Epithelial cell of proximal tubule (primary cell): ENCODE data around the gene LRMDA. TPM values are rescaled to one million over a fixed set of nuclear protein-coding genes. Genes with fewer than 3 reads are reported as not detected.

ENCODE experiments used
- DNase-seq: peaks from one replicate; pipeline ENCODE4 v3.0.0-alpha.2; 2011; ENCODE audit warnings: low read depth
- H3K4me3 ChIP-seq: 2 replicates; pipeline ENCODE4 v1.5.1; 2011; ENCODE audit warnings: low read depth, mild to moderate bottlenecking, low read length
- total RNA-seq: library from RNA; depleted of rRNA; stranded (reverse); fragments of >200 nt; gene quantifications from 2 replicates; pipeline ENCODE4 v1.2.3, GENCODE V29; 2015
- TF ChIP-seq, protein P1 (sequence below): conservative IDR thresholded peaks from 2 replicates; pipeline ENCODE4 v1.5.1; 2012; ENCODE audit warnings: low read depth, mild to moderate bottlenecking, low read length

The LRMDA gene
- total RNA-seq, 1 donor from 2014 or later, result 0.75 TPM

DNA sequence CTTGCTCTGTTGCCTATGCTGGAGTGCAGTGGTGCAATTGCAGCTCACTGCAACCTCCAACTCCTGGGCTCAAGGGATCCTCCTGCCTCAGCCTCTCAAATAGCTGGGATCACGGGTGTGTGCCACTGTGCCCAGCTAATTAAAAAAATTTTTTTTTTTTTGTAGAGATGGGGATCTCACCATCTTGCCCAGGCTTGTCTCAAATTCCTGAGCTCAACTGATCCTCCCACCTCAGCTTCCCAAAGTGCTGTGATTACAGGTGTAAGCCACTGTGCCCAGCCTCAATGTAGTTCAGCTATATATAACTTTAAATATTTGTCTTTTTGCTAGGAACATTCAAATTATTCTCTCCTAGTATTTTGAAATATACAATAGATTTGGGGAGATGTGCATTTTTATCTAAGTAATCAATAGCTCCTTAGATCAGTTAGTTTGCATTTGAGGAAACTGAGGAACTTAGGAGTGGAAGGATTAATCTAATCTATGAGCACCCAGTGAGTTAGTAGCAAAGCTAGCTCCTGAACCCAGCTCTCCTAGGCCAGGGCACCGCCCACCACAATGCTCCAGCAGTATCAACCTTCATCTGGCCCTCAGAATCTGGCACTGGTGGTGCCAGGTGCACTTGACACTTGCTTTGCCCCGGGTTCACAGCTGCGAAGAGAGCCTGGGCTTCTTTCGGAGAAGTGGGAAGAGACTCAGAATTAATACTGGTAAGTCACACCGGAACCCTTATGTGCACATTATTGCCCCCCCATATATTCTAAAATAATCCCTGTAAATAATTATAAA, 5.9 kb upstream of the LRMDA start:
- no peak for DNase-seq
- TF ChIP-seq, protein P1, sequence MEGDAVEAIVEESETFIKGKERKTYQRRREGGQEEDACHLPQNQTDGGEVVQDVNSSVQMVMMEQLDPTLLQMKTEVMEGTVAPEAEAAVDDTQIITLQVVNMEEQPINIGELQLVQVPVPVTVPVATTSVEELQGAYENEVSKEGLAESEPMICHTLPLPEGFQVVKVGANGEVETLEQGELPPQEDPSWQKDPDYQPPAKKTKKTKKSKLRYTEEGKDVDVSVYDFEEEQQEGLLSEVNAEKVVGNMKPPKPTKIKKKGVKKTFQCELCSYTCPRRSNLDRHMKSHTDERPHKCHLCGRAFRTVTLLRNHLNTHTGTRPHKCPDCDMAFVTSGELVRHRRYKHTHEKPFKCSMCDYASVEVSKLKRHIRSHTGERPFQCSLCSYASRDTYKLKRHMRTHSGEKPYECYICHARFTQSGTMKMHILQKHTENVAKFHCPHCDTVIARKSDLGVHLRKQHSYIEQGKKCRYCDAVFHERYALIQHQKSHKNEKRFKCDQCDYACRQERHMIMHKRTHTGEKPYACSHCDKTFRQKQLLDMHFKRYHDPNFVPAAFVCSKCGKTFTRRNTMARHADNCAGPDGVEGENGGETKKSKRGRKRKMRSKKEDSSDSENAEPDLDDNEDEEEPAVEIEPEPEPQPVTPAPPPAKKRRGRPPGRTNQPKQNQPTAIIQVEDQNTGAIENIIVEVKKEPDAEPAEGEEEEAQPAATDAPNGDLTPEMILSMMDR, result no peak
- H3K4me3 ChIP-seq, result no peak overlapping the region

DNA sequence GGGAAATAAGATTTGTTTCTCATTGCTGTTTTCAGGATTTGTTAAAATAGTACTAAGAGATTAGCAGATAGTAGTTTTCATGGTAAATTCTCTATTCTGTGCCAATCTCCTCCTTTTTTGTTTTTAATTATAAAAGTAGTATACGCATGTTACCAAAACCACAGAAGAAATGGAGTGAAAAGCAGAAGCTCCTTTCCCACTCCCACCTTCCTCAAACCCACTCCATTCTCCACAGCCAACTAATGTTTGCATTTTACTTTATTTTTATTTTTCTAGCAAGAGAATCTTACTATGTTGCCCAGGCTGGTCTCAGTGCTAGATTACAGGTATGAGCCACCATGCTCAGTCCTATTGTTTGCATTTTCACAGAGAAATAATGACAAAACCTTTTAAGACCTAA, 4.5 kb upstream of the LRMDA start:
- H3K4me3 ChIP-seq, result no peak overlapping the region
- no peak for DNase-seq
- TF ChIP-seq, protein P1, result no peak

DNA sequence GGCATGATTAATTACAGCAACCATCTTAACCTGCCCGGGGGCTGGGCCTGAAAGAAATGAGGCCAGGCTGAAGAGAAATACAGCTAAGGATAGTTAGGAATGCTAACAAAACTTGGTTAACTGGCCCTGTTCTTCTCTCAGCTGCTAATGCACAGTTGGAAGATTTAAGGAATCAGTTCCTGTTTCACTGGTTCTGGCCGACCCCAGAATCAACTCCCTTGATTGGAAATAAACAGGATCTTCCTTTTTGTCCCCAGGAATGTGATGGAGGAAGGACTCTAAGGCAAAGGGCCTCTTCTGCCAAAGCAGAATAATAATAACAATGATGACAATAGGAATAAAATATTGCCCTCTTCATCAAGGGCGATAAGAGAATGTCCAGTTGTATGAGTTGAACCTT, 3.5 kb upstream of the LRMDA start:
- TF ChIP-seq, protein P1, result no peak
- H3K4me3 ChIP-seq, result no peak overlapping the region
- no peak for DNase-seq

DNA sequence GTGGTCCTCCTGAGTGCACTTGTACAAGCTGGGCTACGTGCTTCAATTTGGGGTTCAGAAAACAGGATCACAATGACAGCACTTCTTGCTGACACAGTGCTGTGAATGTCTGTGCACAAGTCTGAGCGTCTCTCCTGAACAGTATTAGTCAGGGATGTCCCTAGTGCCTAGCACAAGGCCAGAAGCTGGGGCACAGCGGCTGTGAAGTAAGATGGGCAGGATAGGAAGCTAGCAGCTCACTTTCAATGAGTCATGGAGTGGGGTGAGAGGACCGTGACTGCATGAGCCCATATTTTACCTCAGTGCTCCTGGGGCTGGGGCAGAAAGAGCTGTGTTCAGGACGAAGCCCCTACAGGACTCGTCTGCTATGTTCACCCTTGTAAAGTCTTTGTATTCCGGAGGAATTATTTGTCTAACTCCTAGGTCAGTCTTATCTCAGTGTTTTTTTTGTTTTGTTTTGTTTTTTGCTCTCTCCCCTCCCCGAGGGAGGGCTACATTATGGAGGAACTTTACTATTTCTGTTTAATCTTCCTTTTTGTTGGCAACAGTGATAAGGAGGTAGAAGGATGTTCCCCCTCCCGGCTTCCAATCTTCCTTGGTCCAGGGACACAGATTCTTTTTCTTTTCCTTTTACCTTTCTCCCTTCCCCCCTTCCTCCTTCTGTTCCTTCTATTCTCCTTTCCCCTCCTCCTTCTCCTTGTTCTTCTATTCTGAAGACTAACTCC, 2.8 kb upstream of the LRMDA start:
- DNase-seq, result no peak

DNA sequence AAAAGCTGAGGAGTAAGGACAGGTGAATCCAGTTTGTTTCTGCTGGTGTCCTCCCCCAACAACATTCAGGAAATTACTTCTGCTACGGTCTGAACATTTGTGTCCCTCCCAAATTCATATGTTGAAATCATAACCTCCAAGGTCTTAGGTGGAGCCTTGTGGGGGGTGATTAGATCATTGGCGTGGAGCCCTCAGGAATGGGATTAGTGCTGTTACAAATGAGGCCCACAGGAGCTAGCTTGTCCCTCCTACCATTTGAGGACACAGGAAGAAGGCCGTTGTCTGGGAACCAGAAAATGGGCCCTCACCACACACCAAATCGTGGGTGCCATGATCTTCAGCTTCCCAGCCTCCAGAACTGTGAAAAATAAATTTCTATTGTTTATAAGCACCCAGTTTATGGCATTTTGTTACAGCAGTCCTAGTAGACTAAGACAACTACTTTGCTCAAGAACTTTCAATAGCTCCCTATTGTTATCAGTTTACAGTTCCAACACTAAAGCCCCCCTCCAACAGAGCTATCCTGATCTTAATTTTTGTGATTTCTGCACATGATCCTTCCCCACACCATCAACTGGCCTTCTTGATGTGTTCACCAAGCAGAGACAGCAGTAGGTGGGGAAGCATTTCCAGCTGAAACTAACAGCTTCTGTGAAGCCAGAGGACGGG, 2.1 kb upstream of the LRMDA start:
- TF ChIP-seq, protein P1, result no peak
- no peak for DNase-seq
- no peak overlapping the region for H3K4me3 ChIP-seq

More for the DNA sequence above, 2.8 kb upstream of the LRMDA start:
- TF ChIP-seq, protein P1, result no peak
- no peak overlapping the region for H3K4me3 ChIP-seq

DNA sequence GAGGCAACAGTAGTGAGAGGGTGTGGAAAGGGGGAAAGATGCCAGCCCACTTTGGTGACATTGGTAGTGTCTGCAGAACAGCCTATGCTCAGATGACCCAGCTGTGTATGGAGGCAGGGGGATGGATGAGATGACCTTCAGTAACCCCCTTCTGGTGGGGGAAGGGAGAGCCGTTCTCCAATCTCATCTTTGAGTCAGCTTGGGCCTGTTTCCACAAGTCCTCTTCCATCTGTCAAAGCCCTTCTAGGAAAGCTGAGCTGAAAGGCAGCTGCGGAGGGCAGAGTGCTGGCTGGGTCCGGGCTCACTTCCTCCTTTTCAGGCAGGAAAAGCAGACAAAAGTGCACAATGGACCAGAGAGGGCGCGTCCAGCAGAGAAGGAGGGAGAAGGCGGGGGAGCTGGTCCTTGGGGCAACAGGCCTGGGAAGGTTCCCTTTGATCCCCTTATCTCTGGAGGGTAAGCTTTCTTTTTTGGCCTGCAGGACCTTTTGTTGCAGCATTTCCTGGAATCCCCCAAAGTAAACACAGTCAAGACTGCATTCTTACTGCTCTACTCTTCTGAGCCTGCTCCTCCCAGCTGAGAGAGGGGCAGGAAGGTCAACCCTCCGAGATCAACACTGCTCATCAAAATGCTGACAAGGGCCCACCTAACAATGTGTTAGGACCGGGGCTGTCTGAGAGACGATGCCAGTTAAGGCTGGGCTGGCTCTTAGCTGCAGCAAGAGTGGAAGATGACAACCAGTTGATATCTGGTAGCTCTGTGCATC, 1.2 kb upstream of the LRMDA start:
- H3K4me3 ChIP-seq, result no peak overlapping the region
- no peak for DNase-seq
- TF ChIP-seq, protein P1, result no peak
